HEK293T (cell line): ENCODE results near the gene PDPN.

Experiments
- CTCF ChIA-PET: fragments of 350-600 bp; formaldehyde crosslinking; extraction: SDS; loops from one replicate; lab custom pipeline; 2021; ENCODE audit warnings: antibody characterized with exemption, inconsistent platforms; lab: Yijun Ruan, JAX
- POLR2A ChIA-PET: fragments of 350-600 bp; formaldehyde crosslinking; extraction: SDS; loops from one replicate; lab custom pipeline; 2020; ENCODE audit warnings: antibody characterized with exemption, inconsistent platforms; lab: Yijun Ruan, JAX
- DNase-seq: peaks from one replicate; pipeline ENCODE4 v3.0.0; 2012; ENCODE audit warnings: mixed read lengths; ENCODE audit errors: extremely low spot score
- ARNT ChIP-seq: fragments of 450-650 bp; IDR thresholded peaks from 2 replicates; pipeline ENCODE4 v1.6.1; 2017; ENCODE audit warnings: mild to moderate bottlenecking
- BHLHE40 ChIP-seq: fragments of 450-650 bp; IDR thresholded peaks from 2 replicates; pipeline ENCODE4 v1.6.1; 2016; ENCODE audit warnings: mild to moderate bottlenecking, moderate library complexity, borderline replicate concordance
- CTBP1 ChIP-seq: fragments of 450-650 bp; IDR thresholded peaks from 2 replicates; pipeline ENCODE4 v1.6.1; 2016; ENCODE audit warnings: borderline replicate concordance
- ELF4 ChIP-seq: fragments of 450-650 bp; IDR thresholded peaks from 2 replicates; pipeline ENCODE4 v1.6.1; 2017; ENCODE audit warnings: antibody characterized with exemption
- FOXA1 ChIP-seq: fragments of 450-650 bp; IDR thresholded peaks from 2 replicates; pipeline ENCODE4 v1.6.1; 2016; ENCODE audit warnings: mild to moderate bottlenecking
- FOXK2 ChIP-seq: fragments of 450-650 bp; IDR thresholded peaks from 2 replicates; pipeline ENCODE4 v1.6.1; 2016; ENCODE audit warnings: mild to moderate bottlenecking
- FOXM1 ChIP-seq: fragments of 450-650 bp; IDR thresholded peaks from 2 replicates; pipeline ENCODE4 v1.6.1; 2017; ENCODE audit warnings: mild to moderate bottlenecking, borderline replicate concordance
- HDGF ChIP-seq: fragments of 450-650 bp; IDR thresholded peaks from 2 replicates; pipeline ENCODE4 v1.6.1; 2017; ENCODE audit warnings: antibody characterized with exemption, borderline replicate concordance
- L3MBTL2 ChIP-seq: fragments of 450-650 bp; conservative IDR thresholded peaks from 2 replicates; pipeline ENCODE4 v1.6.1; 2016; ENCODE audit warnings: mild to moderate bottlenecking
- LEF1 ChIP-seq: fragments of 450-650 bp; IDR thresholded peaks from 2 replicates; pipeline ENCODE4 v1.6.1; 2017; ENCODE audit warnings: mild to moderate bottlenecking, borderline replicate concordance
- NFRKB ChIP-seq: fragments of 450-650 bp; IDR thresholded peaks from 2 replicates; pipeline ENCODE4 v1.6.1; 2016; ENCODE audit warnings: mild to moderate bottlenecking, moderate library complexity
- SP1 ChIP-seq: fragments of 450-650 bp; IDR thresholded peaks from 2 replicates; pipeline ENCODE4 v1.6.1; 2017
- SUZ12 ChIP-seq: fragments of 450-650 bp; IDR thresholded peaks from 2 replicates; pipeline ENCODE4 v1.6.1; 2016; ENCODE audit warnings: mild to moderate bottlenecking
- TARDBP ChIP-seq: fragments of 450-650 bp; IDR thresholded peaks from 2 replicates; pipeline ENCODE4 v1.6.1; 2016
- ZNF384 ChIP-seq: fragments of 450-650 bp; IDR thresholded peaks from 2 replicates; pipeline ENCODE4 v1.6.1; 2016
- TF ChIP-seq, protein P1 (sequence below): fragments of 450-650 bp; IDR thresholded peaks from 2 replicates; pipeline ENCODE4 v1.6.1; 2016

PDPN gene

DNA sequence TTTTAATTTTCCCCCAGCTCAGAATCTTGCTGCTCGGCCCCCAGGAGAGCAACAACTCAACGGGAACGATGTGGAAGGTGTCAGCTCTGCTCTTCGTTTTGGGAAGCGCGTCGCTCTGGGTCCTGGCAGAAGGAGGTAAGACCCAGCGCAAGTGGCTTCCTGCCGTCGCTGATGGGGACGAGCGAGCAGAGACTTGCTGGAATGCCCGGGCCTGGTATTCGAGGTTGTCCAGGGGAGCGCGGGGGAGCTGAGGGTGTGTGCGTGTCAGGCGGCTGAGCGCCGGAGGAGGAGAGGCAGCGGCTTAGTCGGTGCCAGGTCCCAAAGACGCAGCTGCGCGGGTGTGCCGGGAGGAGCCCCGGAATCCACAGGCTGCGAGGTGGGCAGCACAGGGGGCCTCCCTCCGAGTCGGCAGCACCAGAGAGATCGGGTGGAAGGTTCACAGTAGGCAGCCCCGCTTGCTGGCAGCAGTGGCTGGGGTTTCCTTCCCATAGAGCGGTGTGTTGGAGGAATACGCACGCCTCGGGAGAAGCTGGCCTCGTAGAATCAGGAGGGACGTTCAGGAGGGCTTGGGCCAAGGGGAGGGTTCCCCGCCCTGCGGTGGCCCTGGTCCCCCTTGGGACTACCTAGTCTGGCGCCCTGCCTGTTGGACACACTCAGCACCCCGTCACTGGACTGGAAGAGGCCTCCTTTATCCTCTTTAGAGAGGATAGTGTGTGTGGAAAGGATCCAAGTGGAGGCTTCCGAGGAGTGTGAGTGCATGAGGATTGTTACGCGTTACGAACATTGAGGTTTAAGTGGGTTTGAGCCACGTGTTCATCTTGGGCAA is 547 bp downstream of the PDPN start:
- DNase-seq = peak; percentile 58
- TF ChIP-seq FOXA1 = no peak
- peak; percentile 49; the same call in 1 of the 2 replicates for TF ChIP-seq L3MBTL2
- ChIA-PET POLR2A (interaction anchor here (0.9 to 1.5 kb wide), 3 partner anchors 12 to 20 kb away, joined by 3 to 6 read pairs (median 3); no protein-coding TSS in a partner anchor), CTCF (interaction anchor here (0.7 kb wide), 1 partner anchor 64 kb away, joined by 3 read pairs; no protein-coding TSS in a partner anchor)

DNA sequence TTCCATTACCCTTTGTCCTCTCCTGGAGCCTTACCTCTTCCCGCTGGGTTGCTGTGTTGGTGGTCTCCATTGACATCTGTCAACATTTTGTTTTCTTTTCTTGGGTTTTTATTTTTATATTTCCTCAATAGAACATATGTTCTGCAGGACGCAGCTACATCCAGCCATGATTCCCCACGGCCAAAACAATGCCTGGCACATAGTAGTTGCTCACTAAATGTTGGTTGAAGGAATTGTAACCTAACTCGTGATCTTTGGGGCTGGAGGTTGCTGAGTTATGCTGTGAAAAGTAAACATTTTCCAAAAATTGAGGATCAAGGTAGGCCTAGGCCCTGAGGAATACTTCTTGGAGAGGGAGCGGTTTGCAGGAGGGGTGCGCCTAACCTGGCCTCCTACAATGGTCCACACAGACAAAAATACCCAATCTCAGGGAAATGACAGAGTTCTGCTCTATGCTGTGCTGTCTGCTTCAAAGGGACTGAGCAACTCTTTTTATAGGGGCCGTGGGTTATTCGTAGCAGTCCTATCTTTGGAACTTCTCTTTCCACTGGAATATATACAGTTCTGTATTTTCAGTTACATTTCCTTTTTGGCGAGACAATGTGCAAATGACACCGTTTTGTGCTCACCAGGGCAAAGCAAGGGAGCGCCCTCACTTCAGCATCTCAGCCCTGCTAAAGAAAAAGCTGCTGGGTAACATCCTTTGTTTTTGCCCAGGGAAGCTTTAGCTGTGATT is 1.4 kb downstream of the PDPN start:
- POLR2A ChIA-PET = interaction anchor here (1.5 kb wide), 1 partner anchor 11 kb away, joined by 6 read pairs; no protein-coding TSS in a partner anchor
- CTCF ChIA-PET = no interaction called here
- peak; percentile 3 for DNase-seq
- no peak for TF ChIP-seq FOXK2
- TF ChIP-seq TARDBP = no peak
- TF ChIP-seq ARNT = no peak
- no peak for TF ChIP-seq SP1
- TF ChIP-seq SUZ12 = no peak

DNA sequence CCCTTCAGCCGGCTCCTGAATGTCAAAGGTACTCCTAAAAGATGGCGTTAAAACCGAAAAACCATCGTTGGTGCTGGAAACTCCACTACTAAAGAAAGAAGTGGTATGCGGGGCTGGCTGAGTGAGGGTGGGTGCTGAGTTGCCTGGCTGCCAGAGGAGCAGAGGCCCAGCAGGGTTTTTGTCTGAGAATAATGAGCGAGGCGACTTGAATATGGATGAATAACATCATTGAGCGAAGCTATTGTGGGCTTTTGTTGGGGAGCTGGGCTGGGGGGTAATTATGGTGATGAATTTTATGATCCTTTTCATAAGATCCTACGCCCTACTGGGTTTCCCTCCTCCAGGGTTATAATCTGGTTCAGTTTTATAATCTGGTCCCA is 2.0 kb downstream of the PDPN start:
- TF ChIP-seq BHLHE40 = no peak
- no peak for TF ChIP-seq CTBP1
- TF ChIP-seq ZNF384 = no peak
- no peak for TF ChIP-seq NFRKB
- no peak for TF ChIP-seq HDGF
- TF ChIP-seq TARDBP = no peak
- no peak for TF ChIP-seq SUZ12
- TF ChIP-seq ARNT = no peak
- TF ChIP-seq FOXA1 = no peak
- TF ChIP-seq, protein P1, sequence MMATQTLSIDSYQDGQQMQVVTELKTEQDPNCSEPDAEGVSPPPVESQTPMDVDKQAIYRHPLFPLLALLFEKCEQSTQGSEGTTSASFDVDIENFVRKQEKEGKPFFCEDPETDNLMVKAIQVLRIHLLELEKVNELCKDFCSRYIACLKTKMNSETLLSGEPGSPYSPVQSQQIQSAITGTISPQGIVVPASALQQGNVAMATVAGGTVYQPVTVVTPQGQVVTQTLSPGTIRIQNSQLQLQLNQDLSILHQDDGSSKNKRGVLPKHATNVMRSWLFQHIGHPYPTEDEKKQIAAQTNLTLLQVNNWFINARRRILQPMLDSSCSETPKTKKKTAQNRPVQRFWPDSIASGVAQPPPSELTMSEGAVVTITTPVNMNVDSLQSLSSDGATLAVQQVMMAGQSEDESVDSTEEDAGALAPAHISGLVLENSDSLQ = no peak
- TF ChIP-seq FOXK2 = no peak
- no peak for TF ChIP-seq FOXM1
- TF ChIP-seq L3MBTL2 = no peak
- TF ChIP-seq LEF1 = no peak
- TF ChIP-seq SP1 = no peak
- TF ChIP-seq ELF4 = no peak
- DNase-seq = peak; percentile 4
- ChIA-PET CTCF (no interaction called here), POLR2A (no interaction called here)

DNA sequence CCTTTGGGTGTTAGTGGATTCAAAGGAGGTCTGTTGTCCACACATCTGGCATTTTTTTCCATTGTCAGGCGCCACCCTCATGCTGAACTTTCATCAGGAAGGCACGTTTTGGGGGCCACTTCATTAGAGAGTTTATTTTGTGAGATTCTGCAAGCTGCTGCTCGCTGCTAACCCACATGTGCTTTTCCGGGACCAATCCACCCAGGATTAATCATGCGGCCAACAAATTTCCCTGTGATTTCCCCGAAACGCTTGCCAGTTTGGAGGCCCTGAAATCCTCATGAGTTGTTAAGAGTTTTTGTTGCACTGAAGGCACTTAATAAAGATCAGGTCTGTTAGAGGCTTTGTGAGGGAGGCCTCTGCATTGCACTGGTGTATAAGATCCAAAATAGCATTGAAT is 2.4 kb downstream of the PDPN start:
- ChIA-PET CTCF (no interaction called here), POLR2A (no interaction called here)
- TF ChIP-seq CTBP1 = no peak
- TF ChIP-seq, protein P1 = no peak
- TF ChIP-seq FOXM1 = no peak
- TF ChIP-seq ARNT = no peak
- no peak for TF ChIP-seq SP1
- no peak for TF ChIP-seq ZNF384
- no peak for TF ChIP-seq FOXA1
- no peak for DNase-seq

DNA sequence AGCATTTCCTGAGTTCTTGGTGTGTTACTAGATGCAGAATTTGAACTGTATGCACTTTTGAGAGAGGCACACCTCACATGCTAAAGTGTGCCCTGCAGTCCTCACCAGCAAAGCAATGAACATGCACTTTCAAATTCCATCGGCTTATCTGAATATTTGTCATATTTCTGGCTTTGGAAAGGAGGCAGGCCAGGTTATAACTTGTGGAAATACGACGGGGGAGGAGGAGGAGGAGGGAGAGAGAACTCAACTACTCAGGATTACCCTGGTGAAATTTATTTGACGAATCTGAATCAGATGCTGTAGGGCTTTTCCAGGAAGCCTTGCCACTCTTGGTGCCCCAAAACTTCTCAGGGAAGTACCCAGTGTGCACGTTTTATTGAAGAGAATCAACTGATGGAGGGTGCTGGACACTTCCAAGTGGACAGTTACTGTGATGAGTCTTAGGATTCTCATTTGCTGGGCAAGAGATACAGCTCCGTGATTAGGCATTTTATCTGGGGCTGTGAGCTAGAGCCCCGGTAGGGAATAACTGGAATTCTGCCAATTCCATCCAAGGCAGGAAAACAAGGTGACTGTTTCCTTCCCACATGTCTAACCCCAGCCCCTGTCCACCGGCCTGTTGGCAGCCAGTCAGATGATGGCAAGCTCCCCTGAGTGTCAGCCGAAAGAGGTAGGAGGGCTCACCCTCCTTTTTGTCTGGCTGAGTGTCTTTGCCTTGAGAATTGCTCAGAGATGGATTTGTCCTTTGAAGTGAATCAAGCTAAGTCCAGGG is 3.8 kb downstream of the PDPN start:
- no peak for DNase-seq
- POLR2A ChIA-PET = no interaction called here
- TF ChIP-seq TARDBP (no peak), NFRKB (no peak), L3MBTL2 (no peak), ARNT (no peak), BHLHE40 (no peak), FOXK2 (no peak), SUZ12 (no peak), FOXM1 (no peak), ZNF384 (no peak), SP1 (no peak), LEF1 (no peak), HDGF (no peak), CTBP1 (no peak), FOXA1 (no peak), ELF4 (no peak)
- TF ChIP-seq, protein P1 = no peak
- CTCF ChIA-PET = no interaction called here
